Fibroblast of lung (primary cell): Measurements from ENCODE around the gene KCNIP1.

Source experiments
- EZH2 ChIP-seq: IDR thresholded peaks from 2 replicates; pipeline ENCODE4 v1.5.1; 2012; ENCODE audit warnings: low read length, control low read depth, mild to moderate bottlenecking; ENCODE audit errors: missing control alignments
- TF ChIP-seq, protein P1 (sequence below), 2 donors: IDR thresholded peaks in 1 of 2; conservative IDR thresholded peaks in 1 of 2; 1 replicate in 1 of 2; 2 replicates in 1 of 2; pipeline ENCODE4 v1.5.1; 2011 to 2012; ENCODE audit warnings: low read length in 2 of 2, control low read depth in 1 of 2, inconsistent platforms in 1 of 2, low read depth in 1 of 2, mild to moderate bottlenecking in 1 of 2

GRCh38 chr5:170466988-170467707 lies 36.7 kb upstream of the KCNIP1 start:
- TF ChIP-seq, protein P1, sequence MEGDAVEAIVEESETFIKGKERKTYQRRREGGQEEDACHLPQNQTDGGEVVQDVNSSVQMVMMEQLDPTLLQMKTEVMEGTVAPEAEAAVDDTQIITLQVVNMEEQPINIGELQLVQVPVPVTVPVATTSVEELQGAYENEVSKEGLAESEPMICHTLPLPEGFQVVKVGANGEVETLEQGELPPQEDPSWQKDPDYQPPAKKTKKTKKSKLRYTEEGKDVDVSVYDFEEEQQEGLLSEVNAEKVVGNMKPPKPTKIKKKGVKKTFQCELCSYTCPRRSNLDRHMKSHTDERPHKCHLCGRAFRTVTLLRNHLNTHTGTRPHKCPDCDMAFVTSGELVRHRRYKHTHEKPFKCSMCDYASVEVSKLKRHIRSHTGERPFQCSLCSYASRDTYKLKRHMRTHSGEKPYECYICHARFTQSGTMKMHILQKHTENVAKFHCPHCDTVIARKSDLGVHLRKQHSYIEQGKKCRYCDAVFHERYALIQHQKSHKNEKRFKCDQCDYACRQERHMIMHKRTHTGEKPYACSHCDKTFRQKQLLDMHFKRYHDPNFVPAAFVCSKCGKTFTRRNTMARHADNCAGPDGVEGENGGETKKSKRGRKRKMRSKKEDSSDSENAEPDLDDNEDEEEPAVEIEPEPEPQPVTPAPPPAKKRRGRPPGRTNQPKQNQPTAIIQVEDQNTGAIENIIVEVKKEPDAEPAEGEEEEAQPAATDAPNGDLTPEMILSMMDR (conservative IDR thresholded peaks at IDR 0.05 in 1 of 2, IDR thresholded peaks at IDR 0.05 in 1 of 2; ENCODE audit: low read depth in 1 of 2, low read length in 2 of 2), result no peak
- TF ChIP-seq EZH2, result no peak
